Common myeloid progenitor, CD34-positive (primary cell): Measurements from ENCODE around the gene DPM2. TPM values are rescaled to one million over a fixed set of nuclear protein-coding genes. Genes with fewer than 3 reads are reported as not detected.
A peak's percentile ranks its signal among the peaks of the same experiment; 100 is the strongest.

Experiments used
- CTCF ChIA-PET: fragments of 350-600 bp; sonication (Branson Sonifier 250); formaldehyde crosslinking; loops from one replicate; lab custom pipeline; 2021; ENCODE audit warnings: antibody characterized with exemption; lab: Charles Lee
- POLR2A ChIA-PET: fragments of 350-600 bp; sonication (Branson Sonifier 250); formaldehyde crosslinking; loops from one replicate; lab custom pipeline; 2021; ENCODE audit warnings: antibody characterized with exemption; lab: Charles Lee
- DNase-seq, 3 donors: peaks; one replicate each; pipeline versions ENCODE4 v3.0.0 to v3.0.0-alpha.2; 2013
- H3K27ac ChIP-seq, 2 experiments: 1 replicate in 1 of 2; 2 replicates in 1 of 2; pipeline ENCODE4 v1.7.0; 2013; ENCODE audit warnings: inconsistent platforms in 2 of 2, low read length in 2 of 2, mild to moderate bottlenecking in 2 of 2, low read depth in 1 of 2, moderate library complexity in 1 of 2; ENCODE audit not compliant: severe bottlenecking in 2 of 2, insufficient read depth in 1 of 2, poor library complexity in 1 of 2
- H3K27me3 ChIP-seq, 5 experiments: replicated peaks in 2 of 5; 1 replicate in 3 of 5; 2 replicates in 2 of 5; pipeline versions ENCODE4 v1.6.1 to v1.7.0; 2013; ENCODE audit warnings: low read length in 4 of 5, mild to moderate bottlenecking in 2 of 5, moderate library complexity in 2 of 5, inconsistent platforms in 1 of 5; ENCODE audit not compliant: insufficient read depth in 5 of 5, control insufficient read depth in 4 of 5
- H3K36me3 ChIP-seq, 4 experiments: 1 replicate in 2 of 4; 2 replicates in 2 of 4; pipeline versions ENCODE4 v1.6.1 to v1.7.0; 2013; ENCODE audit warnings: low read length in 3 of 4, control low read depth in 1 of 4, mild to moderate bottlenecking in 1 of 4; ENCODE audit not compliant: control insufficient read depth in 4 of 4, insufficient read depth in 4 of 4
- H3K4me1 ChIP-seq, 4 experiments: 1 replicate in 3 of 4; 2 replicates in 1 of 4; pipeline versions ENCODE4 v1.6.1 to v1.7.1; 2013; ENCODE audit warnings: low read length in 3 of 4, mild to moderate bottlenecking in 3 of 4, control low read depth in 1 of 4, inconsistent platforms in 1 of 4, moderate library complexity in 1 of 4; ENCODE audit not compliant: control insufficient read depth in 4 of 4, insufficient read depth in 4 of 4; ENCODE audit errors: control extremely low read depth in 1 of 4
- H3K4me3 ChIP-seq, 7 experiments: 1 replicate in 4 of 7; 2 replicates in 3 of 7; pipeline versions ENCODE4 v1.5.1 to v1.7.0; 2013; ENCODE audit warnings: mild to moderate bottlenecking in 7 of 7, low read length in 6 of 7, moderate library complexity in 6 of 7, inconsistent platforms in 2 of 7, low read depth in 2 of 7, control low read depth in 1 of 7; ENCODE audit not compliant: insufficient read depth in 4 of 7, control insufficient read depth in 1 of 7; ENCODE audit errors: extremely low read depth in 1 of 7
- H3K9me3 ChIP-seq, 5 experiments: 1 replicate in 4 of 5; 2 replicates in 1 of 5; pipeline versions ENCODE4 v1.6.1 to v1.7.1; 2013; ENCODE audit warnings: low read length in 4 of 5, mild to moderate bottlenecking in 2 of 5, inconsistent platforms in 1 of 5, low read depth in 1 of 5, moderate library complexity in 1 of 5; ENCODE audit not compliant: control insufficient read depth in 4 of 5, insufficient read depth in 2 of 5; ENCODE audit errors: control extremely low read depth in 1 of 5
- WGBS: methylation state at CpG from one replicate; pipeline ENCODE4 v1.1.5; 2013; ENCODE audit not compliant: insufficient coverage; 5-methylcytosine and 5-hydroxymethylcytosine counted together
- polyA plus RNA-seq: library from polyadenylated mRNA; unstranded; fragments of 120-200 nt; gene quantifications from one replicate; pipeline ENCODE4 v1.2.1, GENCODE V29; 2013

The DPM2 gene, protein sequence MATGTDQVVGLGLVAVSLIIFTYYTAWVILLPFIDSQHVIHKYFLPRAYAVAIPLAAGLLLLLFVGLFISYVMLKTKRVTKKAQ
- 23.9 TPM for polyA plus RNA-seq

DNA sequence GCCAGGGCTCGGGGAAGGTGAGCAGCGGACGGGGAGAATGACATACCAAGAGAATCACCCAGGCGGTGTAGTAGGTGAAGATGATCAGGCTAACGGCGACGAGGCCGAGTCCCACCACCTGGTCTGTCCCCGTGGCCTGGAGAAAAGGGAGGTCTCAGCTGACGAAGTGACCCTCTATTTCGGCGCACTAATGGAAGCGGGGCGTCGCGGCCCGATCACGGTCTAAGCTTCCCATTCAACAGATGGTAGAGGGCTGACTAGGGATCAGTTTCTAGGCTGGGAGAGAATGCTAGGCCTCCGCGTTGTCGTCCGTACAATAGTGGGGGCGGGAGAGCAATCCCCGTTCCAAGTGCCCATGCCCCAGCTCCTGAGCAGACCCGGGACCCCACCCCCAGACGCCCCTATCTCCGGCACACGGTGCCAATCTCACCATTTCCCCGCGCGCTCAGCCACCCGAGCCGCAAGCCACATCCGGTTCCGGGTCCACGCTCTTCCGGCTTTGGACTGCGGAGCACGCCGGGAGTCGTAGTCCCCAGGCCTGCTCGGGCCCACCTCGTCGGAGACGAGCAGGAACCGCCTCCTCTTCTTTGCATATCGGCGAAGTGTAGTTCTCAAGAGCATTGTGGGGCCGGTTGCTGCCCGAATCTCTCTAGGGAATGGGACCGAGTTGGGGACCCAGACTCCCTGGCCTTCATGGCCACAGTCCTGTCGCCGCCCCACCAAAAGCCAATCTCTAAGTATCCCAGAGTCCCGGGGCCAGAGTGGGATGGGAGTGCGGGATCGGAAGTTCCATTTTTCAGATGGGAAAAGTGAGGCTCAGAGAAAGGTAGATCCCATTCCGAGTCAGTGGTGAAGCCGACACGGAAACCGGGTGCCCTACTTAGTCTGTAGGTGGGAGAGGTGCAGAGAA, at the start of gene DPM2:
Gene DPM2 (minus strand): TSS at position 467 of the 910 bp plus-strand sequence. CDS start 34 bp downstream, at position 433.
- CTCF ChIA-PET: interaction anchor here (1.1 to 14.2 kb wide), 2 partner anchors 14 to 94 kb away, joined by 4 to 245 read pairs; no protein-coding TSS in a partner anchor
- Histone ChIP-seq H3K27me3 (no peaks in the 10 kb centered on the region), H3K4me1 (peaks cover 5 to 29% (median 27%) of the 10 kb centered on the region in 4 experiments), H3K9me3 (no peaks in the 10 kb centered on the region), H3K27ac (peak within 1 kb of the TSS in 1 of 2 experiments; percentile 76), H3K4me3 (peak within 1 kb of the TSS; percentile 55 to 92 (median 77)), H3K36me3 (peaks cover 0 to 27% (median 7%) of the 10 kb centered on the region in 4 experiments)
- DNase-seq: peak; percentile 89 to 95 (median 94)
- POLR2A ChIA-PET: interaction anchor here (0.6 kb wide), 1 partner anchor 154 kb away, joined by 3 read pairs; no protein-coding TSS in a partner anchor
- WGBS: 11% methylated on average over 54 of the region's 60 CpGs

DNA sequence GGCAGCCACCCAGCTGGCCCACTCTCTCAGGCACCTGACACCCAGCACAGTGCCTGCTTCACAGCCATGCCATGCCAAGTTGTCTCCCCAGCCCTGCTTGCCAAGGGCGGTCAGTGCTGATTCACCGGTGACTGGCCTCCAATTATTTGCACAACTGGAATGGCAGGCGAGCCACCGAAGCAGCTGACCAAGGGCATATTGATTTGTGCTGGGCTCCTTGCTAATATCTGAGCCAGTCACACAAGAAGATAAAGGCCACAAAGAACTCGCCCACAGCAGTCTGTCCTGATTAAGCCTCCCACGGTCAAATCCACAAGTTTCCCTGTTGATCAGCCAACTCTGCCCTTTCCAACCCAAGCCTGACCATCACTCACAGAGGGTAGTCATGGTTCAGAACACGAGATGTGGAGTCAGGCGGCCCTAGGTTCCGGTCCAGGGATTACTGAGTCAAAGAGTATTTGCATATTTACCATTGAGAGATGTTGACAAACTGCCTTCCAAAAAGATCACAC, 49.5 kb upstream of the DPM2 start:
- DNase-seq: no peak
- no peaks in the 10 kb centered on the region for H3K36me3 ChIP-seq
- H3K27me3 ChIP-seq: no peaks in the 10 kb centered on the region
- ChIA-PET POLR2A (no interaction called here), CTCF (no interaction called here)
- H3K4me3 ChIP-seq: no peak overlapping the region
- H3K9me3 ChIP-seq: no peaks in the 10 kb centered on the region
- no peak overlapping the region for H3K27ac ChIP-seq
- peaks cover 0 to 12% (median 4%) of the 10 kb centered on the region in 4 experiments for H3K4me1 ChIP-seq
- WGBS: 95% methylated on average over 9 of the region's 9 CpGs

DNA sequence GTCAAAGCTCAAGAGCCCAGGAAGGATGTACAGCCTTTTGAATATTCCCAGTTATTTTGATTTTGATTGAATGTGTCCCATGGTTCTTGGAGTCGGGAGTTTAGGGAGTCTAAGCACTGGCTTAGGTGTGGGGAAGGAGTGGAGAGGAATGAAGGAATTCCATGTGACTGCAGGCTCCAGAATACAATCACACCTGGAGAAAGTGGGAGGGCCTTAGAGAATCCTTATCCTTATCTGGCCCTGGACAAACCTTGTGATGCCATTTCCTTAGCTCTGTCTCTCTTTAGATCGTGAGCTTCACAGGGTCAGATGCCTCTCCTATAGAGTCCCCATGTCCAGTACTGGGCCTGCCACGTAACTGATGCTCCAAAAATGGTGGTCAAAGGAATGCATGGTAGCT, 47.4 kb upstream of the DPM2 start:
- Histone ChIP-seq H3K9me3 (no peaks in the 10 kb centered on the region), H3K4me3 (no peak overlapping the region), H3K4me1 (peaks cover 0 to 25% (median 12%) of the 10 kb centered on the region in 4 experiments), H3K36me3 (no peaks in the 10 kb centered on the region), H3K27me3 (no peaks in the 10 kb centered on the region), H3K27ac (no peak overlapping the region)
- ChIA-PET POLR2A (no interaction called here), CTCF (interaction anchor here (1.3 to 1.6 kb wide), 2 partner anchors 20 to 42 kb away, joined by 3 to 8 read pairs; no protein-coding TSS in a partner anchor)
- no peak for DNase-seq
- WGBS: 95% methylated on average over 3 of the region's 3 CpGs

DNA sequence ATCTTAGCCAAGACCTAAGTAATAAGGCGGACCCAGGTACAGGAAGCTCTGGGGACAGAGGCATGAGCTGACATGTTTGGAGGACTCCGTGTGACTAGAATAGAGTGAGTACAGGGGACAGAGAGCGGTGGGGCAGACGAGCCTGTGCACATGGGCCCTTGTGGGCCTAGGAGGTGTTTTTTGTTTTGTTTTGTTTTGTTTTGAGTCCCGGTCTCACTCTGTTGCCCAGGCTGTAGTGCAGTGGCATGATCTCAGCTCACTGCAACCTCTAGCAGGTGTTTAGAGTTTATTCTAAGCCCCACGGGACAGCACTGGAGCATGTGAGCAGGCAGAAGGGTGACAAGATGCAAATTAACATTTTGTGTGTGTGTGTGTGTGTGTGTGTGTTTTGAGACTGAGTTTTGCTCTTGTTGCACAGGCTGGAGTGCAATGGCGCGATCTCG, 46.2 kb upstream of the DPM2 start:
- 91% methylated on average over 7 of the region's 9 CpGs for WGBS
- DNase-seq: no peak
- H3K4me3 ChIP-seq: no peak overlapping the region
- CTCF ChIA-PET: interaction anchor here (0.7 to 1.8 kb wide), 4 partner anchors 12 to 40 kb away, joined by 3 to 7 read pairs (median 3); no protein-coding TSS in a partner anchor
- peaks cover 0 to 36% (median 23%) of the 10 kb centered on the region in 4 experiments for H3K4me1 ChIP-seq
- H3K36me3 ChIP-seq: no peaks in the 10 kb centered on the region
- POLR2A ChIA-PET: no interaction called here
- no peaks in the 10 kb centered on the region for H3K27me3 ChIP-seq
- H3K9me3 ChIP-seq: no peaks in the 10 kb centered on the region
- no peak overlapping the region for H3K27ac ChIP-seq

DNA sequence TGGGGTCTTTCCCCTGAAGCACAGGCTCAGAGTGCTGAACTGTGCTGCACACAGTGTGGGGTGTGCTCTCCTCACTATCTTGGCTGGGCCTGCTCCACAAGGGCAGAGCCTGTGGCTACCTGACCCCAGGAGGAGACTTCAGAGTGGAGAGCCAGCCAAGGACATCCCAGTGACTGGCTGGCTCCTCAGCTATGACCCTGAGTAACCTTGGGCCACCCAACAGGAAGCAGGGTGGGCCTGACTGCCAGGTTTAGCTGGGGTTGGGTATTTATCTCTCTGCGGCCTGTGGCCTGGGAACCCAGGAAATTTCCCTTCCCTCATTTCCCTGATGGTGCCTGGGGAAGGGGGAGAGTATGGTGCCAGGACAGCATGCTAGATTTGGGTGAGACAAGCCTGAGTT, 45.3 kb upstream of the DPM2 start:
- Histone ChIP-seq H3K9me3 (no peaks in the 10 kb centered on the region), H3K4me3 (no peak overlapping the region), H3K4me1 (peaks cover 0 to 42% (median 29%) of the 10 kb centered on the region in 4 experiments), H3K36me3 (no peaks in the 10 kb centered on the region), H3K27me3 (no peaks in the 10 kb centered on the region), H3K27ac (no peak overlapping the region)
- POLR2A ChIA-PET: interaction anchor here (0.6 kb wide), 1 partner anchor 54 kb away, joined by 3 read pairs; no protein-coding TSS in a partner anchor
- CTCF ChIA-PET: interaction anchor here (1.8 to 2.3 kb wide), 2 partner anchors 21 to 39 kb away, joined by 7 read pairs; no protein-coding TSS in a partner anchor
- no peak for DNase-seq
- WGBS: no CpG with 5 or more reads among the region's 1 CpG

DNA sequence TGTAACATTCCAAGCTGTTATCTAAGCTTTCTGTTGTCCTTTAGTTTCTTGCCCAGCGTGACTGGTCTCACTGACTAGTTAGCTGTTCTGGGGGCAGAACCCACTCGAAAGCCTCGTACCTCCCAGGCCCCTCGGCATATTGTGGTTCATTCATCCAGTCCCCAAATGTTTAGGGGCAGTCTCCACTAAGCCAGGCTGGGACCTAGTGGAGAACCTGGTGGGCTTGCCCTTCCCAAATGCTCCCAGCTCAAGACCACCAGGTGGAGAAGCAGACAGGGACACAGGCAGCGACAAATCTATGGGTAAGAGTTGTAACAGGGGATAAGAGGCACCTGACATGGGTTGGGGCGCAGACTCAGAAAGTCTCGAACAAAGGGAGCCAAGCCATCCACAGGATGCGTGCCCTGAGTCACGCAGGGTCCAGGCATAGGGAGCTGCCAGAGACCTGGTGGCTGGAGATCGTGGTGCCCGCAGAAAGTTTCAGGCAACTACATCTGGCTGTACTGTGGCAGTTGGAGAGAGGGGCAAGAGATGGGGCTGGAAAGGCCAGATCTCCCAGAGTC, 44.0 kb upstream of the DPM2 start:
- WGBS: 85% methylated on average over 10 of the region's 11 CpGs
- Histone ChIP-seq H3K27ac (peak overlapping the region; percentile 50 to 80), H3K9me3 (no peaks in the 10 kb centered on the region), H3K4me3 (peak overlapping the region; percentile 18 to 77 (median 69)), H3K4me1 (peaks cover 0 to 50% (median 36%) of the 10 kb centered on the region in 4 experiments), H3K27me3 (no peaks in the 10 kb centered on the region), H3K36me3 (no peaks in the 10 kb centered on the region)
- POLR2A ChIA-PET: interaction anchor here (1.9 kb wide), 1 partner anchor 46 kb away, joined by 6 read pairs; no protein-coding TSS in a partner anchor
- CTCF ChIA-PET: interaction anchor here (0.6 to 2.3 kb wide), 6 partner anchors 10 to 53 kb away, joined by 3 to 10 read pairs (median 4); no protein-coding TSS in a partner anchor
- no peak for DNase-seq
